HepG2 (cell line): Measurements from ENCODE around the gene ACAP3. TPM values are rescaled to one million over a fixed set of nuclear protein-coding genes. Genes with fewer than 3 reads are reported as not detected.

Source experiments
- EHMT2 ChIP-seq: fragments of 200-600 bp; sonication (generic); IDR thresholded peaks from 2 replicates; pipeline ENCODE4 v1.7.0; 2017; ENCODE audit warnings: antibody characterized with exemption, low read depth, low read length, borderline replicate concordance
- FOXA3 ChIP-seq: IDR thresholded peaks from 2 replicates; pipeline ENCODE4 v1.6.1; 2016; ENCODE audit warnings: missing genetic modification reagents, missing compliant biosample characterization
- FOXM1 ChIP-seq: sonication (generic); formaldehyde crosslinking; IDR thresholded peaks from 2 replicates; pipeline ENCODE4 v1.5.0; 2020; ENCODE audit warnings: missing genetic modification reagents
- HCFC1 ChIP-seq: fragments of 150-350 bp; IDR thresholded peaks from 2 replicates; pipeline ENCODE4 v1.6.1; 2014; ENCODE audit warnings: low read depth, low read length
- HDAC2 ChIP-seq: sonication (generic); formaldehyde crosslinking; IDR thresholded peaks from 2 replicates; pipeline ENCODE4 v1.4.0; 2020; ENCODE audit warnings: missing genetic modification reagents
- HNF4A ChIP-seq: sonication (generic); formaldehyde crosslinking; IDR thresholded peaks from 2 replicates; pipeline ENCODE4 v1.4.0; 2020; ENCODE audit warnings: missing genetic modification reagents
- HOXA5 ChIP-seq: sonication (generic); formaldehyde crosslinking; IDR thresholded peaks from 2 replicates; pipeline ENCODE4 v1.4.0; 2020; ENCODE audit warnings: missing genetic modification reagents
- IRF2 ChIP-seq: IDR thresholded peaks from 2 replicates; pipeline ENCODE4 v1.6.1; 2018; ENCODE audit warnings: missing genetic modification reagents, missing compliant biosample characterization
- JUNB ChIP-seq: sonication (generic); formaldehyde crosslinking; IDR thresholded peaks from 2 replicates; pipeline ENCODE4 v1.8.0; 2022; ENCODE audit warnings: missing genetic modification reagents, mild to moderate bottlenecking, borderline replicate concordance
- KDM3A ChIP-seq: IDR thresholded peaks from 2 replicates; pipeline ENCODE4 v1.6.1; 2018; ENCODE audit warnings: low read depth, missing compliant biosample characterization
- NCOA2 ChIP-seq: sonication (generic); formaldehyde crosslinking; IDR thresholded peaks from 2 replicates; pipeline ENCODE4 v1.8.0; 2022; ENCODE audit warnings: inconsistent platforms
- NR2F2 ChIP-seq: IDR thresholded peaks from 2 replicates; pipeline ENCODE4 v1.6.1; 2012; ENCODE audit warnings: low read depth, inconsistent platforms, borderline replicate concordance
- RXRA ChIP-seq: sonication (generic); formaldehyde crosslinking; IDR thresholded peaks from 2 replicates; pipeline ENCODE4 v1.5.1; 2020; ENCODE audit warnings: missing genetic modification reagents
- SNAPC2 ChIP-seq: sonication (generic); formaldehyde crosslinking; IDR thresholded peaks from 2 replicates; pipeline ENCODE4 v1.8.1; 2022; ENCODE audit warnings: mild to moderate bottlenecking, missing genetic modification reagents
- STAT5B ChIP-seq: sonication (generic); formaldehyde crosslinking; IDR thresholded peaks from 2 replicates; pipeline ENCODE4 v1.4.0; 2020; ENCODE audit warnings: missing genetic modification reagents
- TCF7L2 ChIP-seq: IDR thresholded peaks from 2 replicates; pipeline ENCODE4 v1.6.1; 2011; ENCODE audit warnings: mild to moderate bottlenecking, low read depth, low read length, moderate library complexity
- ZBTB21 ChIP-seq: sonication (generic); formaldehyde crosslinking; IDR thresholded peaks from 2 replicates; pipeline ENCODE4 v1.4.0; 2020; ENCODE audit warnings: missing genetic modification reagents
- ZFP82 ChIP-seq: sonication (generic); formaldehyde crosslinking; IDR thresholded peaks from 2 replicates; pipeline ENCODE4 v1.5.1; 2020; ENCODE audit warnings: mild to moderate bottlenecking, missing genetic modification reagents, borderline replicate concordance
- ZNF234 ChIP-seq: sonication (generic); formaldehyde crosslinking; conservative IDR thresholded peaks from 2 replicates; pipeline ENCODE4 v1.5.1; 2020; ENCODE audit warnings: mild to moderate bottlenecking, missing genetic modification reagents
- ZNF432 ChIP-seq: sonication (generic); formaldehyde crosslinking; IDR thresholded peaks from 2 replicates; pipeline ENCODE4 v1.5.0; 2020; ENCODE audit warnings: missing genetic modification reagents, mild to moderate bottlenecking, borderline replicate concordance
- ZNF564 ChIP-seq: sonication (generic); formaldehyde crosslinking; IDR thresholded peaks from 2 replicates; pipeline ENCODE4 v1.8.1; 2023; ENCODE audit warnings: mild to moderate bottlenecking, missing genetic modification reagents
- ZNF670 ChIP-seq: sonication (generic); formaldehyde crosslinking; IDR thresholded peaks from 2 replicates; pipeline ENCODE4 v1.8.0; 2022; ENCODE audit warnings: mild to moderate bottlenecking, missing genetic modification reagents, borderline replicate concordance
- ZNF75D ChIP-seq: sonication (generic); formaldehyde crosslinking; IDR thresholded peaks from 2 replicates; pipeline ENCODE4 v1.8.1; 2023; ENCODE audit warnings: missing genetic modification reagents, mild to moderate bottlenecking, borderline replicate concordance
- ZNF777 ChIP-seq: sonication (generic); formaldehyde crosslinking; IDR thresholded peaks from 2 replicates; pipeline ENCODE4 v1.4.0; 2020; ENCODE audit warnings: missing genetic modification reagents
- ZSCAN20 ChIP-seq: sonication (generic); formaldehyde crosslinking; IDR thresholded peaks from 2 replicates; pipeline ENCODE4 v1.4.0; 2020; ENCODE audit warnings: missing genetic modification reagents, mild to moderate bottlenecking, borderline replicate concordance
- polyA plus RNA-seq, 8 experiments: library from polyadenylated mRNA; depleted of rRNA in 3 of 8; stranded (reverse) in 7 of 8; unstranded in 1 of 8; fragments of >200 nt; fragmentation: Illumina TruSeq in 4 of 8; extraction: Trizol in 4 of 8; gene quantifications; 2 replicates each; pipeline versions ENCODE4 v1.2.1 to v1.2.3, GENCODE V29; 2011 to 2016; ENCODE audit warnings: low read depth in 4 of 8, missing spikeins in 1 of 8, mixed read lengths in 1 of 8; ENCODE audit not compliant: insufficient read depth in 1 of 8
- total RNA-seq, 5 experiments: library from RNA; depleted of rRNA; stranded (reverse); fragments of >200 nt; fragmentation: Illumina TruSeq; extraction: Trizol; gene quantifications; 2 replicates each; pipeline ENCODE4 v1.2.3, GENCODE V29; 2016; ENCODE audit warnings: low read depth in 1 of 5
- TF ChIP-seq, protein P1 (sequence below): sonication (generic); formaldehyde crosslinking; IDR thresholded peaks from 2 replicates; pipeline ENCODE4 v1.4.0; 2020; ENCODE audit warnings: missing genetic modification reagents, borderline replicate concordance
- TF ChIP-seq, protein P2 (sequence below): sonication (generic); formaldehyde crosslinking; IDR thresholded peaks from 2 replicates; pipeline ENCODE4 v1.5.1; 2020; ENCODE audit warnings: missing genetic modification reagents, mild to moderate bottlenecking, borderline replicate concordance

The ACAP3 gene
- total and polyA plus RNA-seq, 2 of the 13 experiments (the other 11 are each of a cell fraction or from before 2014, with no cell fraction given), result 29.4 to 50.8 TPM

DNA sequence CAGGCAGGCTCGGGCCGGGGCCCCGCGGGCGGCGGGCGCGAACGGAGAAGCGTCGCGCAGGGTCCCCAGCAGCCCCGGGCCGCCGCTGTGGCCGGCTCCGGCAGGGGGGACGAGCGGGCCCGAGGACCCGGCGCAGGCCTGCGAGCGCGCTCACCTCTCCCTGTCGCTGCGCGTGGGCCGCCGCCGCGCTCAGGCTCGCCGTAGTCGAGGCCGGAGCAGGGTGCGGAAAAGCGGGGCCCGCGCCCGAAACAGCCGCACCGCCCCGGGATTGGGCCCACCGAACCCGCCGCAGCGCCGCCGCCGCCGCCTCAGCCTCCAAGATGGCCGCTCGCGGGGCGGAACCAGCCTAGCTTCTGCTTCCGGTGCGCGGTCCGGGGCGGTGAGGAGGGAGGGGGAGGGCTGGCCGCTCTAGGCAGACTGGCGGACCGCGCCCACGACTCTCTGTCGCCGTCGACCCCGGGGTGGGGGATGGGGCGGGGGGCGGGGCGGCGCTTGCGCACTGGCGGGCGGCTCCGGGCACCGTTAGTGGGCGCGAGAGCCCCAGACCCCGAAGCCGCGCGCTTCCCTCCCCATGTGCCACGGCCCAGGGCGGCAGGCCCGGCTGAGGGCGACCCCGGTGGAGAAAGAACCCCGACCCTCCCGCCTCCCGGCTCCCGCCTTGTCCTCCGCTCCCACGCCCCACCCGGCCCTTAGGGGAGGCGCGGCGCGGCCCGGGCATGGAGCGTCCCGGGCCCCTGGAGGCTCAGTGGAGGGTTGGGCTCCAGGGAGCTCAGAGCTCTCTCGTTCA is 34.0 kb downstream of the ACAP3 start, which contains the start of gene UBE2J2 (continued):
- TF ChIP-seq, protein P1, sequence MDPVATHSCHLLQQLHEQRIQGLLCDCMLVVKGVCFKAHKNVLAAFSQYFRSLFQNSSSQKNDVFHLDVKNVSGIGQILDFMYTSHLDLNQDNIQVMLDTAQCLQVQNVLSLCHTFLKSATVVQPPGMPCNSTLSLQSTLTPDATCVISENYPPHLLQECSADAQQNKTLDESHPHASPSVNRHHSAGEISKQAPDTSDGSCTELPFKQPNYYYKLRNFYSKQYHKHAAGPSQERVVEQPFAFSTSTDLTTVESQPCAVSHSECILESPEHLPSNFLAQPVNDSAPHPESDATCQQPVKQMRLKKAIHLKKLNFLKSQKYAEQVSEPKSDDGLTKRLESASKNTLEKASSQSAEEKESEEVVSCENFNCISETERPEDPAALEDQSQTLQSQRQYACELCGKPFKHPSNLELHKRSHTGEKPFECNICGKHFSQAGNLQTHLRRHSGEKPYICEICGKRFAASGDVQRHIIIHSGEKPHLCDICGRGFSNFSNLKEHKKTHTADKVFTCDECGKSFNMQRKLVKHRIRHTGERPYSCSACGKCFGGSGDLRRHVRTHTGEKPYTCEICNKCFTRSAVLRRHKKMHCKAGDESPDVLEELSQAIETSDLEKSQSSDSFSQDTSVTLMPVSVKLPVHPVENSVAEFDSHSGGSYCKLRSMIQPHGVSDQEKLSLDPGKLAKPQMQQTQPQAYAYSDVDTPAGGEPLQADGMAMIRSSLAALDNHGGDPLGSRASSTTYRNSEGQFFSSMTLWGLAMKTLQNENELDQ, result no peak
- TF ChIP-seq HCFC1 (peak; percentile 61), KDM3A (no peak), HNF4A (no peak), ZSCAN20 (CRISPR knock-in tag) (no peak; the same call in 1 of the 2 replicates), NR2F2 (no peak), RXRA (CRISPR knock-in tag) (peak; percentile 47), ZNF432 (CRISPR knock-in tag) (no peak), TCF7L2 (no peak), ZNF75D (CRISPR knock-in tag) (no peak), NCOA2 (CRISPR knock-in tag) (no peak), ZNF777 (CRISPR knock-in tag) (no peak), HOXA5 (peak; percentile 43; the same call in 1 of the 2 replicates), ZNF564 (CRISPR knock-in tag) (no peak), IRF2 (CRISPR knock-in tag) (peak; percentile 72; the same call in 1 of the 2 replicates), JUNB (no peak), ZNF234 (CRISPR knock-in tag) (peak; percentile 93), EHMT2 (no peak), FOXM1 (no peak; the same call in 1 of the 2 replicates), ZNF670 (CRISPR knock-in tag) (no peak), STAT5B (CRISPR knock-in tag) (no peak), HDAC2 (CRISPR knock-in tag) (no peak; the same call in 1 of the 2 replicates), ZFP82 (CRISPR knock-in tag) (no peak), FOXA3 (peak; percentile 9; the same call in 1 of the 2 replicates), ZBTB21 (CRISPR knock-in tag) (no peak), SNAPC2 (CRISPR knock-in tag) (peak; percentile 48; the same call in 1 of the 2 replicates)
- TF ChIP-seq, protein P2, sequence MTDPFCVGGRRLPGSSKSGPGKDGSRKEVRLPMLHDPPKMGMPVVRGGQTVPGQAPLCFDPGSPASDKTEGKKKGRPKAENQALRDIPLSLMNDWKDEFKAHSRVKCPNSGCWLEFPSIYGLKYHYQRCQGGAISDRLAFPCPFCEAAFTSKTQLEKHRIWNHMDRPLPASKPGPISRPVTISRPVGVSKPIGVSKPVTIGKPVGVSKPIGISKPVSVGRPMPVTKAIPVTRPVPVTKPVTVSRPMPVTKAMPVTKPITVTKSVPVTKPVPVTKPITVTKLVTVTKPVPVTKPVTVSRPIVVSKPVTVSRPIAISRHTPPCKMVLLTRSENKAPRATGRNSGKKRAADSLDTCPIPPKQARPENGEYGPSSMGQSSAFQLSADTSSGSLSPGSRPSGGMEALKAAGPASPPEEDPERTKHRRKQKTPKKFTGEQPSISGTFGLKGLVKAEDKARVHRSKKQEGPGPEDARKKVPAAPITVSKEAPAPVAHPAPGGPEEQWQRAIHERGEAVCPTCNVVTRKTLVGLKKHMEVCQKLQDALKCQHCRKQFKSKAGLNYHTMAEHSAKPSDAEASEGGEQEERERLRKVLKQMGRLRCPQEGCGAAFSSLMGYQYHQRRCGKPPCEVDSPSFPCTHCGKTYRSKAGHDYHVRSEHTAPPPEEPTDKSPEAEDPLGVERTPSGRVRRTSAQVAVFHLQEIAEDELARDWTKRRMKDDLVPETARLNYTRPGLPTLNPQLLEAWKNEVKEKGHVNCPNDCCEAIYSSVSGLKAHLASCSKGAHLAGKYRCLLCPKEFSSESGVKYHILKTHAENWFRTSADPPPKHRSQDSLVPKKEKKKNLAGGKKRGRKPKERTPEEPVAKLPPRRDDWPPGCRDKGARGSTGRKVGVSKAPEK (CRISPR knock-in tag), result no peak
